Adrenal gland (tissue), 12 donors: ENCODE results near the gene RAPH1. TPM values are rescaled to one million over a fixed set of nuclear protein-coding genes. Genes with fewer than 3 reads are reported as not detected.
"Not testable (repeated sequence)": the region's sequence is repeated elsewhere in the genome, so short reads cannot be mapped to it uniquely, and the experiment has no call there.

Experiments
- DNase-seq, 7 donors: peaks; one replicate each; pipeline ENCODE4 v3.0.0-alpha.2; 2019 to 2020
- H3K27ac ChIP-seq, 5 donors: fragments of 200-600 bp; sonication (generic) in 4 of 5; 1 replicate in 3 of 5; 2 replicates in 2 of 5; pipeline versions ENCODE4 v1.5.1 to v1.8.0; 2016 to 2020; ENCODE audit warnings: mild to moderate bottlenecking in 1 of 5
- H3K27me3 ChIP-seq: fragments of 200-600 bp; 2 replicates; pipeline ENCODE4 v1.8.0; 2021
- H3K36me3 ChIP-seq, 2 donors: fragments of 200-600 bp; replicated peaks in 1 of 2; 1 replicate in 1 of 2; 2 replicates in 1 of 2; pipeline versions ENCODE4 v1.5.1 to v1.8.0; 2018 to 2022
- H3K4me1 ChIP-seq, 2 donors: fragments of 200-600 bp; replicated peaks in 1 of 2; 1 replicate in 1 of 2; 2 replicates in 1 of 2; pipeline versions ENCODE4 v1.5.1 to v1.8.0; 2018 to 2021
- H3K4me3 ChIP-seq, 4 donors: fragments of 200-600 bp; sonication (generic) in 3 of 4; one replicate each; pipeline ENCODE4 v1.5.1; 2016 to 2018
- H3K9me3 ChIP-seq, 3 donors: fragments of 200-600 bp; sonication (generic) in 1 of 3; replicated peaks in 1 of 3; 1 replicate in 2 of 3; 2 replicates in 1 of 3; pipeline versions ENCODE4 v1.5.1 to v1.8.0; 2016 to 2021
- POLR2A ChIP-seq, 2 donors: fragments of 450-650 bp; IDR thresholded peaks; one replicate each; pipeline ENCODE4 v1.6.1; 2017; ENCODE audit warnings: antibody characterized with exemption in 2 of 2, mild to moderate bottlenecking in 2 of 2, moderate library complexity in 1 of 2
- WGBS, 4 donors: extraction: QIAGEN DNeasy Blood & Tissue Kit in 2 of 4; methylation state at CpG; one replicate each; pipeline versions ENCODE4 v1.1.5 to v1.1.7; 2013 to 2017; 5-methylcytosine and 5-hydroxymethylcytosine counted together
- intact Hi-C, 2 donors: fragments of 100-400 bp; cut with DNase I; formaldehyde crosslinking; loops; one replicate each; pipeline versions ENCODE4 v1.14.1 to v1.15.0; 2022 to 2023
- polyA plus RNA-seq, 3 donors: library from polyadenylated mRNA; stranded (reverse); fragments of 200-250 nt in 2 of 3; fragments of 350-450 nt in 1 of 3; fragmentation: Illumina TruSeq in 1 of 3; extraction: RNeasy Lipid Tissue Mini Kit (QIAGEN cat#74804) in 1 of 3; gene quantifications; one replicate each; pipeline ENCODE4 v1.2.3, GENCODE V29; 2013 to 2014
- total RNA-seq, 9 donors: library from RNA; depleted of rRNA in 4 of 9; stranded (reverse); fragments of >200 nt in 4 of 9; fragments of 120-200 nt in 1 of 9; fragmentation: NEBNext Ultra II Directional in 1 of 9; extraction: Animal tissue kit (Norgen Biotek cat#: 25700) in 1 of 9; gene quantifications; one replicate each; pipeline versions ENCODE4 v1.1.0 to v1.2.4, GENCODE V29; 2013 to 2023
- TF ChIP-seq, protein P1 (sequence below), 6 experiments: fragments of 450-650 bp in 4 of 6; fragments of 200-600 bp in 2 of 6; sonication (generic) in 1 of 6; IDR thresholded peaks; 1 replicate in 5 of 6; 2 replicates in 1 of 6; pipeline versions ENCODE4 v1.5.1 to v1.8.0; 2016 to 2021; ENCODE audit warnings: antibody characterized with exemption in 6 of 6, mild to moderate bottlenecking in 2 of 6, moderate library complexity in 1 of 6
- donor health status: healthy with polysubstance abuse.
- donor health status: Bipolar disorder and iron deficiency.
- donor health status: DM: yes; HTN: yes; CAD: no.
- donor health status: DM: no; HTN: no; CAD: no.
- donor health status: DM: no; HTN: no; CAD: no.
- donor health status: DM: yes; HTN: yes; CAD: no.

The RAPH1 gene
- total and polyA plus RNA-seq, 12 donors = 4.2 to 72.5 (median 27.3) TPM

DNA sequence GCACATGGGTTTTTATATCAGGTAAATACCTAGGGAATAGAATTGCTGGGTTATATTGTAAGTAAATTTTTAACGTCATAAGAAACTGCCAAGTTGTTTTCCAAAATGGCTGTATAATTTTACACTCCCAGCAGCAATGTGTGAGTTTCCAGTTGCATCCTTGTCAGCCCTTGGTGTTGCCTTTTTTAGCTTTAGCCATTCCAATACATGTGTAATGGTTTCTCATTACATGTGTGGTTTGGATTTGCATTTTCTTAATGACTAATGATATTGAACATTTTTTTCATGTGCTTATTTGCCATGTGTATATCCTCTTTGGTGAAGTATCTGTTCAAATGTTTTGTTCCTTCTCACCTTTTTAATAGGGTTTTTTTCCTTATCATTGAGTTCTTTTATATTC lies 136.1 kb downstream of the RAPH1 start:
- intact Hi-C loops = no loop called here
- no peak for TF ChIP-seq POLR2A (IDR thresholded peaks at IDR 0.05)
- TF ChIP-seq, protein P1, sequence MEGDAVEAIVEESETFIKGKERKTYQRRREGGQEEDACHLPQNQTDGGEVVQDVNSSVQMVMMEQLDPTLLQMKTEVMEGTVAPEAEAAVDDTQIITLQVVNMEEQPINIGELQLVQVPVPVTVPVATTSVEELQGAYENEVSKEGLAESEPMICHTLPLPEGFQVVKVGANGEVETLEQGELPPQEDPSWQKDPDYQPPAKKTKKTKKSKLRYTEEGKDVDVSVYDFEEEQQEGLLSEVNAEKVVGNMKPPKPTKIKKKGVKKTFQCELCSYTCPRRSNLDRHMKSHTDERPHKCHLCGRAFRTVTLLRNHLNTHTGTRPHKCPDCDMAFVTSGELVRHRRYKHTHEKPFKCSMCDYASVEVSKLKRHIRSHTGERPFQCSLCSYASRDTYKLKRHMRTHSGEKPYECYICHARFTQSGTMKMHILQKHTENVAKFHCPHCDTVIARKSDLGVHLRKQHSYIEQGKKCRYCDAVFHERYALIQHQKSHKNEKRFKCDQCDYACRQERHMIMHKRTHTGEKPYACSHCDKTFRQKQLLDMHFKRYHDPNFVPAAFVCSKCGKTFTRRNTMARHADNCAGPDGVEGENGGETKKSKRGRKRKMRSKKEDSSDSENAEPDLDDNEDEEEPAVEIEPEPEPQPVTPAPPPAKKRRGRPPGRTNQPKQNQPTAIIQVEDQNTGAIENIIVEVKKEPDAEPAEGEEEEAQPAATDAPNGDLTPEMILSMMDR (IDR thresholded peaks at IDR 0.05) = no peak
- no peaks in the 10 kb centered on the region for H3K9me3 ChIP-seq
- no peaks in the 10 kb centered on the region for H3K27me3 ChIP-seq
- peaks cover 0 to 8% of the 10 kb centered on the region in 2 donors for H3K4me1 ChIP-seq
- no peak for DNase-seq
- H3K27ac ChIP-seq = no peak overlapping the region
- 90 to 97% (median 94%) methylated on average over 1 of the region's 1 CpG for WGBS, 4 donors
- peaks cover 0 to 13% of the 10 kb centered on the region in 2 donors for H3K36me3 ChIP-seq
- H3K4me3 ChIP-seq = no peak overlapping the region

DNA sequence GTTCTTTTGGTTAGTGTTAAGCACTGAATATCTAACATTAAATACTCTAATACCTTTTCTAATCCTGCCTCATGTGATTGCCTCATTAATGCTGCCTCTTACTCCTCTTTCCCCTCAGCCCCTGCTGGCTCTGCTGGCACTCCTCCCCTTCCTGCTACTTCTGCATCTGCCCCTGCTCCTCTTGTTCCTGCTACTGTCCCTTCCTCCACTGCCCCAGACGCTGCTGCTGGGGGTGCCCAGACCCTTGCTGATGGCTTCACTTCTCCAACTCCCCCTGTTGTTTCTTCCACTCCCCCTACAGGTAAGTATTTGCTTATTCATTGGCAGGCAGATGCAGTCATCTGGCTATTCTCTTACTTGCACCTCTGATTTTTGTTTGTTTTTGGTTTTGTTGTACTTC lies 138.4 kb downstream of the RAPH1 start:
- 57 to 70% (median 58%) methylated on average over 1 of the region's 1 CpG for WGBS, 4 donors
- no peaks in the 10 kb centered on the region for H3K36me3 ChIP-seq
- DNase-seq = no peak
- no peaks in the 10 kb centered on the region for H3K9me3 ChIP-seq
- no peaks in the 10 kb centered on the region for H3K27me3 ChIP-seq
- no peaks in the 10 kb centered on the region for H3K4me1 ChIP-seq
- H3K27ac ChIP-seq = no peak overlapping the region
- intact Hi-C loops = no loop called here
- no peak overlapping the region for H3K4me3 ChIP-seq
- TF ChIP-seq POLR2A (IDR thresholded peaks at IDR 0.05) = no peak
- TF ChIP-seq, protein P1 (IDR thresholded peaks at IDR 0.05) = peak in 1 of 6 experiments; percentile 3

DNA sequence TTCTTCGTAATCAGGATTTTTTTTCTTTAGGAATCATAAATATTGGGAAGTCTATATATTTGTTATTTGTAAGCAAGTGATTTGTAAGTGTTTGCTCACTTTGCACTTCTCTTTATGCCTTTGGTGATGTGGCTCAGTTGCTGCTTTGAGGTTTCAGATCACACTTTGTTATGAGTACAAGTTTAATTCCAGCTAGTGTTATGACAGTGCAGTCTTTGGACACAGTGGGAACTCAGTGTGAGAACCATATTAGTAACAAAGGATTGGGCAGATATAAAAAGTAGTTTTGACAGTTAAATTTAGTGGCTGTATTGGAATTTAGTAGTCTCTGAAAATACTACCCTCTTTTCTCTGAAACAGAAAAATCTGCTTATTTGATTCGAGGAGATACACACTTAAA lies 139.2 kb downstream of the RAPH1 start:
- TF ChIP-seq POLR2A (IDR thresholded peaks at IDR 0.05) = no peak
- TF ChIP-seq, protein P1 (IDR thresholded peaks at IDR 0.05) = no peak
- DNase-seq = no peak
- H3K4me1 ChIP-seq = no peaks in the 10 kb centered on the region
- WGBS, 4 donors = 93 to 99% (median 95%) methylated on average over 2 of the region's 2 CpGs
- H3K36me3 ChIP-seq = no peaks in the 10 kb centered on the region
- H3K27me3 ChIP-seq = no peaks in the 10 kb centered on the region
- intact Hi-C loops = no loop called here
- H3K4me3 ChIP-seq = no peak overlapping the region
- no peaks in the 10 kb centered on the region for H3K9me3 ChIP-seq
- H3K27ac ChIP-seq = no peak overlapping the region

DNA sequence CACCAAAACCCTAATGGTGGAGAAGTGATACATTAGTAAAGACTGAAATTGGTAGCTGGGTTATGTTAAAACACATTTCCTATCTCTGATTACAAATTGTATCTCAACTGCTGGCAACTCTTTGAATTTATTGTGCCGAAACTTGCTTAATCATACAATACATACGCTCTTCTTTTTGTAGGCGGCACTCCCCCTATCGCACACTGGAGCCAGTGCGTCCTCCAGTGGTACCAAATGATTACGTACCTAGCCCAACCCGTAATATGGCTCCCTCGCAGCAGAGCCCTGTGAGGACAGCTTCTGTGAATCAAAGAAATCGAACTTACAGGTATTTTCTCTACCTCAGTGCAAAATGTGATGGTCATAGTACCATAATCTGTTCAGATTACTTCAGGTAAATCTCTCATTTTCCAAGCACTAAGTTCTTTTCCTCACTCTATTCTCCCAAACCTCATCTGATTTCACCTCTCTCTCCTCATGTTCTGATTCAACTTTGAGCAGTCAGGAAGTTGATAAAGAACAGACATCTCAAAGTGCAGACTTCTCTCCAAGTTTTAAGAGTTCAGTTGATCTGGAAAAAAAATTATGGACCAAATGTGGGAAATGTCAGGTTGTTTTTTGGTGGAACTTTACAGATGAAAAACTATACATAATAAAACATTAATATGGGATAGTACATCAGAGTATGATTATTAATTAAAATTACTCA lies 140.4 kb downstream of the RAPH1 start:
- H3K27me3 ChIP-seq = no peaks in the 10 kb centered on the region
- no peak for DNase-seq
- TF ChIP-seq, protein P1 (IDR thresholded peaks at IDR 0.05) = no peak
- TF ChIP-seq POLR2A (IDR thresholded peaks at IDR 0.05) = no peak
- no peaks in the 10 kb centered on the region for H3K4me1 ChIP-seq
- WGBS, 4 donors = 94 to 99% (median 95%) methylated on average over 9 of the region's 9 CpGs
- intact Hi-C loops = no loop called here
- no peak overlapping the region for H3K27ac ChIP-seq
- no peaks in the 10 kb centered on the region for H3K36me3 ChIP-seq
- no peak overlapping the region for H3K4me3 ChIP-seq
- no peaks in the 10 kb centered on the region for H3K9me3 ChIP-seq

DNA sequence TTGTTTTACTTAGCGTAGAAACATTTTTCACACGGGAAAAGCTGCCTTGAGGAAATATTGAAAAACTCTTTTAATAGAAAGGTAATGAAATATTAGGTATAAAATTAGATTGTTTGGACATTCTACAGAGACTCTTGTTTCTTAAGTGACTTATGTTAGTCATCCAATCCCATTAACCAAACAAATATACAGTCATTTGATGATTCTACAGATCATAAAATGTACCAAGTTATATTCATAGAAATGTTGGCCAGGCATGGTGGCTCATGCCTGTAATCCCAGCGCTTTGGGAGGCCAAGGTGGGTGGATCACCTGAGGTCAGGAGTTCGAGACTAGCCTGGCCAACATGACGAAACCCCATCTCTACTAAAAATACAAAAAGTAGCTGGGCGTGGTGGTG lies 146.9 kb downstream of the RAPH1 start:
- H3K4me1 ChIP-seq, H3K27me3 ChIP-seq, intact Hi-C loops, H3K36me3 ChIP-seq, DNase-seq, H3K27ac ChIP-seq, H3K4me3 ChIP-seq, H3K9me3 ChIP-seq: not testable (repeated sequence)
- WGBS, 4 donors = 87 to 92% (median 91%) methylated on average over 6 of the region's 6 CpGs
